M059J (cell line): Measurements from ENCODE around the gene ABO. TPM values are rescaled to one million over a fixed set of nuclear protein-coding genes. Genes with fewer than 3 reads are reported as not detected.
"Not testable (repeated sequence)": the region's sequence is repeated elsewhere in the genome, so short reads cannot be mapped to it uniquely, and the experiment has no call there.

Source experiments
- DNase-seq: peaks from one replicate; pipeline ENCODE4 v3.0.0-alpha.2; 2012; ENCODE audit warnings: low read depth
- total RNA-seq: library from RNA; depleted of rRNA; stranded (reverse); fragments of >200 nt; shearing (Covaris generic); gene quantifications from 2 replicates; pipeline ENCODE4 v1.2.3, GENCODE V29; 2014

Gene ABO
- total RNA-seq, 1 experiment from 2014 or later = not detected

DNA sequence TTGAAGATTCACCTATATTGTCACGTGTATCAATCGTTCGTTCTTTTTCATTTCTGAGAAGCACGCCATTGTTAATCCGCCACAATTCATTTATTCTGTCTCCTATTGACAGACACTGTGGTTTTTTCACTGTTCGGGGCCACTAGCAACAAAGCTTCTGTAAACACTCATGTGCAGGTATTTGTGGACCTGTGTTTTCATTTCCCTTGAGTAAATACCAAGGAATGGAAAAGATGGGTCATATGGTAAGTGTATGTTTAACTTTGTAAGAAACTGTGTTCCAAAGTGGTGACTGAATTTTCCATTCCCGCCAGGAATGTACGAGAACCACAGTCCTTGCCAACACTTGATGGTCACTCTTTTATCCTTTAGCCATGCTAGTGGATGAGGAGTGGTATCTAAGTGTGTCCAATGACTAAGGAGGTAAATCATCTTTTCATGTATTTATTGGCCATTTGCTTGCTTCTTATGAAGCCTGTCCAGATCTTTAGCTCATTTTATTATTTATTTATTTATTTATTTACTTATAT, 10.7 kb downstream of the ABO start:
- no peak for DNase-seq

DNA sequence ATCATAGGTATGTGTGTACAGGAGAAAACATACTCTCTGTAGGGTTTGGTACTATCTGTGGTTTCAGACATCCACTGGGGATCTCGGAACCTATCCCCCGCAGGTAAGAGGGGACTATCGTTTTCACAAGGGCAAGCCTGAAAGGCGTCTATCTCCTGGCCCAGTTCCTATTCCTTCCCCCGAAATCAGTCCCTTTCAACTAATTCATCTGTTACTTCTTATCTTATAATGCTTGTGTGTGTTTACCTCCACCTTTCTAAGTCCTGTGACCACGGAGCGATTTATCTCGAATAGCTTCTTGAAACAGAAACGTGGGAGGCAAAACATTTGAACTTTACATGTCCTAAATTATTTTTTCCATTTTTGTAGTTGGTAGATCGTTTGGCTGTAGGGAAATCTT, 11.4 kb downstream of the ABO start:
- no peak for DNase-seq

DNA sequence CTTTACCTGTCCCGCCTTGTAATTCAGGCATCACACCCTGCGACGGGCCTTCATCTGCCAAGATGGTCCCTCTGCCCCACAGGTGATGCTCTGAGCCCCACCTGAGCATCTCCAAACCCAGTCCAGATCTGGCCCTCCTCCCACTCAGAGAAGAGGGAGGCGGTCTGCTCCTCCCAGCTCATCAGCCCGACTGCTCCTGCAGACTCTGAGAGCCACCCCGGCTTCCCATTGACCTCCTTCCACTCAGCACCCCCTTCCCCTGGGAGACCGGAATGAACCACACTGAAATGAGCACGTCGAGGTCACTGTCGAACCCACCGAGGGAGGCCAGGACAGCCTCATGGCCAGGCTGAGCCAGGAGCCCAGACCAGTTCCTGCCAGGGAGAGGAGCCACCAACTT, 12.8 kb downstream of the ABO start:
- DNase-seq = no peak

DNA sequence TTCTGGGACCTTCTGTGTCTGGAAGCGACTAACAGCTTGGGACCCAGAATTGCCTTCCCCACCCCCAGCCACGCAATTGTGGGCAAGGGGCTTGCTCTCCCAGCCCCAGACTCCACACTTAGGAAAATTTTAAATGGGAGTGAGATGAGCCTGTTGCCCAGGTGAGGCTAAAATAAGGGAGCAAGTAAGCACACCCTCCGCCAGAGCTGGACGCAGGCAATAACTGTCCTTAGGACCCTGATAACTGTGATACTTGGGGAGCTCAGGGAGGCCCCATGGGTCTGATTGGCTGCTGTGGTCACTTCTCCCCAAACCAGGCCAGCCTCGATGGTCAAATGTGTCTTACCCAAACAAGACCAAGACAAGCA, 13.3 kb downstream of the ABO start:
- DNase-seq = no peak

DNA sequence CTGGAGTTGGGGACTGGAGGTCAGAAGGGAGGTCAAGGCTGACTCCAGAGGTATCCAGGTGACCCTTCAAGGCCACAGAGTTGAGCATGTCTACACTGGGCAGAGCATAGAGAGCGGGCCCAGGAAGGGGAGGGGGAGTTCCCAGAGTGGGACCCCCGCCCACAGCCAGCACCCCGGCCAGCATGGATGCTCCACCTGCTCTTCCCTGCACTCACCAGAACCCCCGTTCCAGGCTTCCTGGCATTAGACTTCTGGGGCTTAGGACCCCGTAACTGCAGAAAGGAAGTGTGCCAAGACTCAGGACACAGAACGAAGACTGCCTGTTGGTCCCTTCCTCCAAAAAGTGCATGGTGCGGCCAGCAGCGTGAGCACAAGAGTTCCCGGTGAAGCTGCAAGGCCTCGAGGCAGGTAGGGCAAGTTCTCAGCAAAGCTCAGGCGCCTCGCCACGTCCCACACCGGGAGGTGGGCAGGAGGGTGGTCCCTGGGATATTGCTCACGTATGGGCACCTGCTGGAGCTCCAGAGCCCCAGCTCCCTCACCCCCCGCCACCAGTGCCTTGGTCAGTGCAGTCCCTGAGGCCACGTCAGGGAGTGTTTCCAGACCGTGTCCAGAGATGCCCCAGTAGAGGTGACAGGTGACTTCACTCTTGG, 13.8 kb downstream of the ABO start:
- no peak for DNase-seq

DNA sequence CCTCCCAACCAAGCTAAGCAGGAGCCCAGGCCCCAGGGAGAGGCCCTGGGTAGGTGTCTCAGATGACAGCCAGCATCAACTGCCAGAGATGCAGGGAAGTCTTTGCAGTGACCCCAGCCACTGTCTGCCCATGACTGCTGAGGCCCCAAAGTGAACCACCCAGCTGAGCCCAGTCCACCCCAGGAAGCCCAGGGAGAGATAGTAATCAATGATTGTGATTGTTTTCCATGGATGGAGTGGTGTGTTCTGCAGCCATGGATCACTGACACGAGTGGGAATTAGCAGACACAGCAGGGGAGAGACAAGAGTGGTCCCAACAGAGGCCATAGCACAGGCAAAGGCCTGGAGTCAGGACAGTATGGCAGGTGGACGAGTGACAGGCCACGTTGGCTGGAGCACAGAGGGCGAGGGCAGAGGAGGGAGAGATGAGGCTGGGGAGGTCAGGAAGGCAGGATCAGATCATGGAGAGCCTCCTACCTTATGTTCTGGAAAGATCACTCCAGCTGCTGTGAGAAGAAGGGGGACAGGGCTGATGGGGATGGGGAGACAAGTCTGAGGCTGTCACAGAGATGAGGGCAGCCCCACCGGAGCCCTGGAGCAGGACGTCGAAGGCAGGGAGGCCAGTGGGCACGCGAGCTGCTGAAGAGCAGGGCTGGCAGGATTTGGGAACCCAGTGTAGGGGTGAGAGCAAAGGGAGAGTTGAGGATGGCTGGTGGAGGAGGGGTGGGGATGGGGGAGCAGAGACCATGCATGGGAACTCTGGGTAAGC, 14.5 kb downstream of the ABO start:
- DNase-seq = no peak

DNA sequence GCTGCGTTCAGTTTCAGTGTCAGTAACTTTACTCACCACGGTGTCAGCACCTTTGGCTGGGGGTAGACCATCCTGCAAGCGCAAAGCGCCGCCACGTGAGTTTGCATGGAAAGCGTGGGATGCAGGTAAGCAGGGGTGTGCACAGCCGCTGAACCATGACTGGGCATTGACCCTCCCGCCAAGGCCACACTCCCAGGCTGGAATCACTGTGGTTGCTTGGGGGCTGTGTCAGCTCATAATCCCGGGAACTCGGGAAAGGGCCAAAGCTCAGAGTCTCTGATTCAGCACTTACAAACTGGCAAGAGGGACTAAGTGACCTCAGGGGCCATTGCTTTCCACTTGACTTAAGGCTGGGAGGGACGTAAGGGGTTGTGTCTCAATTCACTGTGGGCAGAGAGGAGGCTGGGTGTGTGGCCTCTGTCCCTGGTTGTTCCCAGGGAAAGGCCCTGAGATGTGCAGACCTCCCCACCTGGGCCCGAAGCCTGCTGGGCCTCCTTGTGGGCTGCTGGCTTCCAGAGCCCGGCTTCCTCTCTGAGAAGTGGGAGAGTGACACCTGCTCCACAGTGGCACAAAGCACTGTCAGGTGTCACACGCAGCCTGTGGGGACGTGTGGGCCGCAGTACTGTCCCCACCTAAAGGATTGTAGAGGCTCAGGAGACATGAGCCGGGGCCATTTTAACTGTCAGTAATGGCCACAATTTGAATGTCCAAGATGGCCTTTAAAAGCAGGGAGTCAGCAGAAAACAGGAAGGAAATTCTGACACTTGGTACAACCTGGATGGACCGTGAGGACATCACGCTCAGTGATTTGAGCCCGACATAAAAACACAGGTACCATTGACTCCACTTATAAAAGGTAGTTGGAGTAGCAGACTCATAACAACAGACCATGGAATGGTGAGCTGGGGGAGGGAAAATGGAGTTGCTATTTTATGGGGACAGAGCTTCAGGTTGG, 16.7 kb downstream of the ABO start:
- peak; percentile 16 for DNase-seq

DNA sequence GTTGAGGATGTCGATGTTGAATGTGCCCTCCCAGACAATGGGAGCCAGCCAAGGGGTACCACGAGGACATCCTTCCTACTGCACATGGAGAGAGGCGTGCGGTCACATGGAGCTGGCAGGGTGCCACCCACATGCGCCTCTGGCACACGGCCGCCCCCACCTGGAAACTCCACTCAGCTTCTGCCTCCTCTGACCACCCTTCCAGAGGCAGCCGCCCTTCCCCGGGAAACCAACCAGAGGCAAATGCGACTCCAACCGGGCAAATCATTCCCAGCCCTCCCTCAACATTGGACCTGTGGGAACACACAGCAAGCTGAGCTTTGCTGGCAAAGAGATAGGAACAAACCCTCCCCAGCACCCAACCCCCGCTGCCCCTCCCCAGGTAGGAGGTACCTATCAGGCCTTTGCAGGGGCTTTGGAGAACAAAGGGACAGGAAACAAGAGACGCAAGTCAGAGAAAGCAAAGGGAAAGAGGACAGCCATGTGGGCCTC, 17.5 kb downstream of the ABO start:
- no peak for DNase-seq

DNA sequence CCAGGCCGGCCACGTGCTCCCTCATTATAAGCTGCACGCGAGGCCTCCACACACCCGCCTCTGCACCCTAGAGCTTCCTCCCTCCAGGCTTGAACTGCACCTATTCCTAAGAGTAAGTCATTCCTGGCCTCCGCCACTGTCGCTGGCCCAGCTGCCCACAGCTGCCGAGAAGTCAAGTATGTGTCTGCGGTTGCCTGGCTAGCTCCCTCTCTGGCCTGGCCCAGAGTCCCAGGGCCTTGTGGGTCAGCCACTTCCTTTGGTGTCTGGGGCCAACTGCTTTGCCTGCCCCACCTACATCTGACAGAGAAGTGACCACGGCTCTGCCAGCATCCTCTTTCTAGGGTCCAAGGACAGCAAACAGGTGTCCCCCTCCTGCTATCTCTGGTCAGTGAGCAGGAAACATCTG, 18.3 kb downstream of the ABO start:
- peak; percentile 25 for DNase-seq

DNA sequence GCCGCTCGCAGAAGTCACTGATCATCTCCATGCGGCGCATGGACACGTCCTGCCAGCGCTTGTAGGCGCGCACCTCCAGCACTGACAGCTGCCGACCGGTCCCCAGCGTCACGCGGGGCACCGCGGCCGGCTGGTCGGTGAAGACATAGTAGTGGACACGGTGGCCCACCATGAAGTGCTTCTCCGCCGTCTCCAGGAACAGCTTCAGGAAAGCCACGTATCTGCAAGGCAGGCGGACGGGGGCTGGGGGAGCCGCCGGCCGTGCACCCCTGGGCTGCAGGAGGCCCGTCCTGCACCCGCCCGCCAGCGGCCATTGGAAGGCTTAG, 18.9 kb downstream of the ABO start:
- DNase-seq = no peak

DNA sequence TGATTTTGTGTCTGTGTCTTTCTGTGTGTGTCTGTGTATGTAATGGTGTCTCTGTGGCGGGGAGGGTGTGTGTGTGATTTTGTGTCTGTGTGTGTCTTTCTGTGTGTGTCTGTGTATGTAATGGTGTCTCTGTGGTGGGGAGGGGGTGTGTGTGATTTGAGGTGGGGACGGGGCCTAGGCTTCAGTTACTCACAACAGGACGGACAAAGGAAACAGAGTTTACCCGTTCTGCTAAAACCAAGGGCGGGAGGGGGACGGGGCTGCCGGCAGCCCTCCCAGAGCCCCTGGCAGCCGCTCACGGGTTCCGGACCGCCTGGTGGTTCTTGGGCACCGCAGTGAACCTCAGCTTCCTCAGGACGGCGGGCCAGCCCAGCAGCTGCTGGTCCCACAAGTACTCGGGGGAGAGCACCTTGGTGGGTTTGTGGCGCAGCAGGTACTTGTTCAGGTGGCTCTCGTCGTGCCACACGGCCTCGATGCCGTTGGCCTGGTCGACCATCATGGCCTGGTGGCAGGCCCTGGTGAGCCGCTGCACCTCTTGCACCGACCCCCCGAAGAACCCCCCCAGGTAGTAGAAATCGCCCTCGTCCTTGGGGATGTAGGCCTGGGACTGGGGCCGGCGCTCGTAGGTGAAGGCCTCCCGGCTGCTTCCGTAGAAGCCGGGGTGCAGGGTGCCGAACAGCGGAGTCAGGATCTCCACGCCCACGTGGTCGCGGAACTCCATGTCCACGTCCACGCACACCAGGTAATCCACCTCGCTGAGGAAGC, 19.4 kb downstream of the ABO start:
- no peak for DNase-seq

DNA sequence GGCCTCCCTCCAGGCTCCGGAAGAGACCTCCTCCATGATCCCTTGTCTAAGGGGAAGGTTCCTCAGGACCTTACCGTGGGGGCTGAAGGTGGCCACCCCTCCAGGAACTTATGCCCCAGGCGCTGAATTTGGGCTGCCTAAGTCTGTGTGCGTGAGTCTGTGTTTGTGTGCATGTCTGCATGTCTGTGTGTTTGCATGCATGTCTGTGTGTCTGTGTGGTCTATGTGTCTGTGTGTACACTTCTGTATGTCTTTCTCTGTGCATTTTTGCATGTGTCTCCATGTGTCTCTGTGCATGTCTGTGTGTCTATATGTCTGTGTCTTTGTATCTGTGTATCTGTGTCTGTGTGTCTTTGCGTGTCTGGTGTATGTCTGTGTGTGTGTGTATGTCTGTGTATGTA, 20.5 kb downstream of the ABO start:
- DNase-seq = no peak

DNA sequence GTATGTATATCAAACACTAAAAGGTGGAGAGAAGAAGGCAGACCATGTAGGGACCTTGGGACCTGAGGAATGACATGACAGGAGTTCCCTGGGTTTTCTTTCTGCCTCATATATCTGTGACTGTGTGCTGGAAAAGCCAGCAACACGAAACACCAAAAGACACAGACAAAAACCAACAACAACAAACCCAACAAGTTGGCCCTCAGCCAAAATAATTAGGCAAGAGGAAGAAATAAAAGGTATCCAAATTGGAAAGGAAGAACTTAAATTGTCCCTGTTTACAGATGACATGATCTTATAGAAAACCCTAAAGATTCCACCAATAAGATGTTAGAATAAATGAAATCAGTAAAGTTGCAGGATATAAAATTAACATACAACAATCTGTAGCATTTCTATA, 21.7 kb downstream of the ABO start:
- no peak for DNase-seq

DNA sequence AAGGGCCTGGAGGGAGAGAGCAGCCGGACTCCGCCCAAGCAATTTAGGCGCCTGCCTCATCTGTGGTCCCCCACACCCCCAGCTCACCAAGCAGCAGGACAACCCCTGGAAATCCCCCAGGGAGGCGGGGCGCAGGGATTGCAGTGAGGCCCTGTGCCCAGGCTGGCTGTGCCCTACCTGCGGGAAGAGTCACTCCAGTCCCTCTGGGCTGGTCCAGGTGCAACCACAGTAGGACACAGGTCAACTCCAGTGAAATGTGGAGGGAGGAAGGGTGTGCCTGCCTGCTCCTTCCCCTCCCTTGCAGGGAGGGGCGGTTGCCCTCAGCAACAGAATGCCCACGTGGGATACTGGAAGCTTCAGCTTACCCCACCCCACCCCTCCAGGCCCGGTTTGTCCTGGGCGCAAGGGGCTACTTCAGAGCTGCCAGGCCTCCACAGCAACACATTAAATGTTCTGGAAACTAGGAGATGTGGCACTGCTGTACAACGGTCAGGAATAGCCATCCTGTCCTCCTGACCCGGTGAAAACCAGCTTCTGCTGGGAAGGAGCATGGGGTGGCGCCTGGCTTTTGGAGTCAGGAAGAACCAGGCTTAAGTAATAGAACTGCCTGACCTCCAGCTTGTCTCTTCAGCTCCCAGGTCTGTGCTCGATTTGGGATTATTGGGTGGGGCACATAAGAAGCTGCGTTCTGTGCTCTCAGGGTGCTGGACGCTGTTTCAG, 22.5 kb downstream of the ABO start:
- DNase-seq = no peak

DNA sequence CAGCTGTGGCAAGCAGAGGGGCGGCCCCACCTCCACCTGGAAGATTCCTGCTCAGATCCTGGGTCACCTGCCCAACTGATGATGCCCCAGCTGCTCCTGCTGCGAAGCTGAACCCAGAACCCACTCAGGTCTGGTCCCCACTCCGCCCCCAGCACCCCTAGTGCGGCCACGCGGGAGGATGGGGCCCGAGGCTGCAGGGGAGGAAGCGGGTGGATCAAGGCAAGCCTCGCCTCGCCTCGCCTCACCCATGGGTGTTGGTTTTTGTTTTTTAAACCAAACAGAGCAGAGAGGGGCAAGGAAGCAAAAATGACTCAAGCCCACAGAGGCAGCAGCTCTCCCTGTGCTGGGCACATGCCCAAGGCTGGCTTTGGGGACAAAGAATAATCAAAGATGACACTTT, 23.2 kb downstream of the ABO start:
- no peak for DNase-seq

DNA sequence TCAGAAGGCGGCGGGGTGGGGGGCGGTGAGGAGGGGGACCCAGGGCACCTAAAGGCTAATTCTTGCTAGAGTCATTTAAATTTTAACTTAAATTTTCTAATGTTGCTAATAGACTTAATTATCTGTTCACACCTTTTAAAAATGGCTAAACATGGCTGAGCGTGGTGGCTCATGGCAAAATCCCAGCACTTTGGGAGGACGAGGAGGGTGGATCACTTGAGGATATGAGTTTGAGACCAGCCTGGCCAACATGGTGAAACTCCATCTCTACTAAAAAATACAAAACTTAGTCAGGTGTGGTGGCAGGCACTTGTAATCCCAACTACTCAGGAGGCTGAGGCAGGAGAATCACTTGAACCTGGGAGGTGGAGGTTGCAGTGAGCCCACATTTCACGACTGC, 23.8 kb downstream of the ABO start:
- not testable (repeated sequence) for DNase-seq

DNA sequence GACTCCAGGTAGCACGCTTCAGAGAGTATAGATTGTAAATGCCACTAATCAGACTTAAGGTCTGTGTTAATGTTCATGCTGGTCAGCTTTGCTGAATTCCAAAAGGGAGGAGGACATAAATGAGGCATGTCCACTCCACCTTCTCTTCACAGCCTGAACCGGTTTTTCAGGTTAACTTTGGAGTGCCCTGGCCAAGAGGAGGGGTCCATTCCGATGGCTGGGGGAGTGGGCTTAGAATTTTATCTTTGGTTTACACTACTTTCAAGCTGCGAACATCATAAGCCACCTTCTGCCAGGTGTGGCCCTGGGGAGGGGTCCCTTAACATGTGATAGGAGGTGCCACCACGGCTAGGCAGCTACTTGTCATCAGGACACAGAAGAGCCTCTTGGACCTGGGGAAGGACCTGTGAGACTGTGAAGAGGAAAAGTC, 24.2 kb downstream of the ABO start:
- no peak for DNase-seq

DNA sequence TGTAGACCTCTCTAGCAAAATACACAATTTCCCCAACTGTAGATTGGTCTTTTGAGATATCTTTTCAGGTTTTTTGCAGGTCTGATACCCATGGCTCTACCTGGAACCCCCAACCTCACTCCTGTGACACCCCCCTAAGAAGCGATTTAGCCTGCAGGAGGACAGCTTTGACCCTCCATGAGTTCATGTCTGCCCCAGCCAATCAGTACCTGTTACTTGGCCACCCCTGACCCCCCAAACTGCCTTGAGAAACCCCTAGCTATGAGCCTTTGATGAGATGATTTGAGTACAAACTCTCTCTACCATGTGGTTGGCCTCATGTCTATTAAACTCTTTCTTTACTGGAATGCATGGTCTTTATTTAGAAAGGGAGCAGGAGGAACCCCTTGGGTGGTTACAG, 25.7 kb downstream of the ABO start:
- DNase-seq = no peak

DNA sequence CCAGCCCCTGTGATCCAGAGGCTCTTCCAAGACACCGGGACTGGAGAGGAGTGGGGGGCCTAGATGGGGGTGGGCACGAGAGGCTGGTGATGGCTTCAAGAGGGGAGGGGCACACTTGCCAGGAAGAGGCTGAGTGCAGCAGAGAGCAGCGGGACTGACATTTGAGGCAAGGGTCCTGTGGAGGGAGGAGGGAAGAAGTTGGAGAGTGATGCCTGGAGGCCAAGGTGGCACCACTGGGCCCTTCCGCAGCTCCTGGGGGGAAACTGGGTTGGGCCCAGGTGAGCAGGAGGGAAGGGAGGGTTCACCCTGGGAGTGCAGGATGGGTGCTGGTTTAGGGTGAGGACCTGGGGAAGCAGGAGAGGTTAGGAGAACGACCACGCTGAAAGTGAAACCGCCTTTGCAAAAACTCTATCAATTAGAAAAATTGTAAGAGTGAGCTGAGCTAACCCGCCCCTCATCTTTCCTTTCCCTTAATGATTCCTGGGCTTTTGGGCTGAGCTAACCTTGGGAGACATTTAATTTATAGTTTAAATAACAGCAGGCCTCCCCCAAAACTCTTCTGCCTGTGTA, 26.2 kb downstream of the ABO start:
- no peak for DNase-seq

DNA sequence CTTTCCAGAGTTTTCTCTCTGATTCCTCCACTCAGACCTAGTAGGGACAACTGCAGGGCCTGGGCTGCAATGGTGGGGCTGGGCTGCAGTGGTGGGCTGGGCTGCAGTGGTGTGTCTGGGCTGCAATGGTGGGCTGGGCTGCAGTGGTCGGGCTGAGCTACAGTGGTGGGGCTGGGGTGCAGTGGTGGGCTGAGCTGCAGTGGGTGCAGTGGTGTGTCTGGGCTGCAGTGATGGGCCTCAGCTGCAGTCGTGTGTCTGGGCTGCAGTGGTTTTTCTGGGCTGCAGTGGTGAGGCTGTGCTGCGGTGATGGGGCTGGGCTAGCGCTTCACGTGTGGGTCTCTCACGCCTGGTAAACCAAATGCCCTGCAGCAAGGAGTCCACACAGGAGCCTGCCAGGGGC, 27.4 kb downstream of the ABO start:
- DNase-seq = no peak

DNA sequence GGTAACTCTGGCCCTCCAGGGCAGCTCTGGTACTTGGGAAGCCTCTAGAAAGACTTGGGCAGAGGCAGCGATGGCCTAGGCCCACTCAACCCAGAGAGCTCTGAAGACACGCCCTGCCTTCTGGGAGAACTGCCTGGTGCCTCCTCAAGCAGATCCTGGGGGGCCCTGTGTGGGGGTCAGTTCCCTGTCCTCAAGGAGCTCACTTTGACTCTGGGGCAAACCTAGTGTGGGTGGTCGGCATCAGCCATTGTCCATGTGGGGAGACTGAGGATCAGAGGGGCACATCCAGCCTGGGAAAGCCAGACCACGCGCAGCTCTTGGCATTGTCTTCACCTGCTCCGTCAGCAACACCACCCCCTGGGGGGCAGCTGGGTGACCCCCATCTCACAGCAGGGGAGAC, 28.0 kb downstream of the ABO start:
- no peak for DNase-seq
